Spleen (tissue), 11 donors: ENCODE measurements around the gene SLC40A1. TPM values are rescaled to one million over a fixed set of nuclear protein-coding genes. Genes with fewer than 3 reads are reported as not detected.
A peak's percentile ranks its signal among the peaks of the same experiment; 100 is the strongest.

Experiments used
- DNase-seq: peaks from one replicate; pipeline ENCODE4 v3.0.0-alpha.2; 2020
- H3K27ac ChIP-seq, 8 donors: fragments of 200-600 bp; sonication (generic) in 7 of 8; 1 replicate in 4 of 8; 2 replicates in 4 of 8; pipeline versions ENCODE4 v1.5.0 to v1.8.0; 2016 to 2021; ENCODE audit warnings: inconsistent platforms in 4 of 8, mild to moderate bottlenecking in 4 of 8, moderate library complexity in 1 of 8
- H3K27me3 ChIP-seq, 7 donors: fragments of 200-600 bp; sonication (generic) in 6 of 7; replicated peaks in 1 of 7; 1 replicate in 4 of 7; 2 replicates in 3 of 7; pipeline versions ENCODE4 v1.5.0 to v1.8.0; 2016 to 2021; ENCODE audit warnings: inconsistent platforms in 3 of 7, mild to moderate bottlenecking in 1 of 7
- H3K36me3 ChIP-seq, 6 donors: fragments of 200-600 bp; sonication (generic) in 5 of 6; 1 replicate in 4 of 6; 2 replicates in 2 of 6; pipeline versions ENCODE4 v1.5.0 to v1.8.0; 2016 to 2021; ENCODE audit warnings: inconsistent platforms in 2 of 6
- H3K4me1 ChIP-seq, 6 donors: fragments of 200-600 bp; sonication (generic) in 5 of 6; 1 replicate in 3 of 6; 2 replicates in 3 of 6; pipeline versions ENCODE4 v1.5.0 to v1.8.0; 2016 to 2021; ENCODE audit warnings: inconsistent platforms in 3 of 6
- H3K4me3 ChIP-seq, 8 donors: fragments of 200-600 bp; sonication (generic) in 7 of 8; 1 replicate in 4 of 8; 2 replicates in 4 of 8; pipeline versions ENCODE4 v1.5.0 to v1.8.0; 2016 to 2021; ENCODE audit warnings: inconsistent platforms in 4 of 8, mild to moderate bottlenecking in 4 of 8, moderate library complexity in 2 of 8
- H3K9me3 ChIP-seq, 8 donors: fragments of 200-600 bp; sonication (generic) in 7 of 8; 1 replicate in 4 of 8; 2 replicates in 4 of 8; pipeline versions ENCODE4 v1.5.0 to v1.8.0; 2016 to 2021; ENCODE audit warnings: inconsistent platforms in 4 of 8
- CTCF ChIP-seq, 11 experiments: fragments of 200-600 bp in 7 of 11; fragments of 450-650 bp in 4 of 11; sonication (generic) in 4 of 11; IDR thresholded peaks in 8 of 11; conservative IDR thresholded peaks in 3 of 11; 1 replicate in 7 of 11; 2 replicates in 4 of 11; pipeline versions ENCODE4 v1.4.0 to v1.8.0; 2016 to 2021; ENCODE audit warnings: antibody characterized with exemption in 11 of 11, inconsistent platforms in 4 of 11, mild to moderate bottlenecking in 1 of 11
- POLR2A ChIP-seq, 3 donors: fragments of 450-650 bp; IDR thresholded peaks; one replicate each; pipeline ENCODE4 v1.5.1; 2017; ENCODE audit warnings: antibody characterized with exemption in 3 of 3, mild to moderate bottlenecking in 1 of 3
- POLR2AphosphoS5 ChIP-seq, 3 donors: sonication (generic); formaldehyde crosslinking; IDR thresholded peaks; one replicate each; pipeline ENCODE4 v1.5.1; 2017; ENCODE audit warnings: antibody characterized with exemption in 3 of 3
- WGBS, 5 donors: extraction: QIAGEN DNeasy Blood & Tissue Kit in 3 of 5; methylation state at CpG; one replicate each; pipeline versions ENCODE4 v1.1.5 to v1.1.7; 2013 to 2018; 5-methylcytosine and 5-hydroxymethylcytosine counted together
- intact Hi-C: fragments of 100-400 bp; cut with DNase I; formaldehyde crosslinking; loops from one replicate; pipeline ENCODE4 v1.15.0; 2023; ENCODE audit warnings: low total_unique reads
- polyA plus RNA-seq, 3 donors: library from polyadenylated mRNA; stranded (reverse); fragments of 200-250 nt; gene quantifications; one replicate each; pipeline ENCODE4 v1.2.1, GENCODE V29; 2013
- total RNA-seq, 7 donors: library from RNA; depleted of rRNA in 3 of 7; stranded (reverse); fragments of >200 nt in 3 of 7; fragmentation: NEBNext Ultra II Directional in 4 of 7; extraction: Animal tissue kit (Norgen Biotek cat#: 25700) in 4 of 7; gene quantifications; one replicate each; pipeline versions ENCODE4 v1.1.0 to v1.2.1, GENCODE V29; 2016 to 2021
- donor health status: healthy with polysubstance abuse.
- donor health status: DM: no; HTN: no; CAD: no; lungs with moderate emphysema.
- donor health status: DM: no; HTN: no; CAD: no.
- donor health status: Bipolar disorder and iron deficiency.
- donor health status: healthy.
- donor health status: DM: no; HTN: no; CAD: no.
- donor health status: DM: yes; HTN: yes; CAD: no.

The SLC40A1 gene
- total and polyA plus RNA-seq, 10 donors, result 55.7 to 843 (median 455) TPM

DNA sequence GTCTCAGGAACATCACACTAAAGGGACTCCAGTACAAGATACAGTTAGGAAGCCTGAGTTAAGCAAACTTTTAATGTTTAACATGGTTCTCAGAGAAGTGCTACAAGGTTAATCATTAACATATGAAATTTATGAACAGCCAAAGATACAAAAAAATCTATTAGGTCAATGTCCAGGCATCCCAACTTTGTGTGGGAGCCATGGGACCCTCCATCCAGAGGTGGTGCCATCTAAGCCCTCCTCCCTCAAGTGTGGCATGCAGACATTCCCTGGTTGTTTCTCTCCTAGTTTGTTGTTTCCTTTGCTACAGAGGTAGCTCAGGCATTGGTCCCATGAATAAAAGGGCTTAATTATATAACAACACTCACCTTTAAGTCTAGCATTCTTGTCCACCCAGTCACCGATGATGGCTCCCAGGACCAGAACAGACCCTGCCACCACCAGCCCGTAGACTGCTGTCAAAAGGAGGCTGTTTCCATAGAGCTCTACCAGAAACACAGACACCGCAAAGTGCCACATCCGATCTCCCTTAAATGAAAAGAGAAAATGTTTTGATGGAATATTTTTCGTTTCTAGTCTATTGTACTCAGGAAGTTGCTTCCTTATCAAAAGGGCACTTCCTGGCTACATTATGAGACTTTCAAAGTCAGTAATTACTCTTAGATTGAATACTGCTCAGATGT, 5.7 kb downstream of the SLC40A1 start:
- Histone ChIP-seq H3K4me1 (peaks cover 5 to 97% (median 57%) of the 10 kb centered on the region in 6 donors), H3K4me3 (peak overlapping the region in 5 of 8 donors; percentile 18 to 84 (median 59)), H3K9me3 (no peaks in the 10 kb centered on the region), H3K27ac (peak overlapping the region in 7 of 8 donors; percentile 75 to 96 (median 92)), H3K27me3 (peaks cover 0 to 4% (median 0%) of the 10 kb centered on the region in 7 donors), H3K36me3 (peaks cover 0 to 66% (median 7%) of the 10 kb centered on the region in 6 donors)
- whole genome bisulfite sequencing, 5 donors, result 47 to 64% (median 59%) methylated on average over 5 of the region's 5 CpGs
- no peak for DNase-seq
- TF ChIP-seq POLR2A (IDR thresholded peaks at IDR 0.05) (no peak), POLR2AphosphoS5 (IDR thresholded peaks at IDR 0.05) (no peak), CTCF (IDR thresholded peaks at IDR 0.05 in 8 of 11, conservative IDR thresholded peaks at IDR 0.05 in 3 of 11) (no peak)
- intact Hi-C loops, result loop anchor here (10.0 kb wide), 1 partner anchor 50 kb away; no protein-coding TSS in a partner anchor

DNA sequence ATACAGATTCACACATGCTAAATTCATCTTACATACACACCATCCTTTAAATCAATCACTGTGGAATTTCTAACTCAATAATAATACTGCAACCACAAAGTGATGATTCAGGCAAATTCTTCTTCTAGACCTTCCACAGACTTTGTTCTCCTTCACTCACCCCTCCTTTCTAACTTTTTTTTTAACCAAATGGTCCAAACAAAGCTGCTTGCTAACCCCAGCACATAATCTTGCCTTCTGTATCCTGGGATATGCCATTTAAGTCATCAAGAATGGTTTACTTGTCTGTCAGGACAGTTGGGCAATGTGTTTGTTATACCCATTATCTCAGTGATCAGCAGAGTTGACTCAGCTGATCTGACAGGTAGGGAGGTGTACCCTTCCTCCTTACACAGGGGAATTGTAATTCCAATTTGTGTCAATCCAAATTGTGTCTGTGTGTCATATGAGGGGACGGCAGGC, 10.0 kb downstream of the SLC40A1 start:
- no peaks in the 10 kb centered on the region for H3K9me3 ChIP-seq
- H3K4me3 ChIP-seq, result peak overlapping the region in 1 of 8 donors; percentile 0
- intact Hi-C loops, result loop anchor here (10.0 kb wide), 1 partner anchor 54 kb away; no protein-coding TSS in a partner anchor
- peaks cover 4 to 100% (median 63%) of the 10 kb centered on the region in 6 donors for H3K4me1 ChIP-seq
- H3K27ac ChIP-seq, result peak overlapping the region in 7 of 8 donors; percentile 6 to 96 (median 74)
- WGBS, 5 donors, result 83 to 92% (median 89%) methylated on average over 1 of the region's 1 CpG
- TF ChIP-seq POLR2AphosphoS5 (IDR thresholded peaks at IDR 0.05) (no peak), POLR2A (IDR thresholded peaks at IDR 0.05) (no peak), CTCF (IDR thresholded peaks at IDR 0.05 in 8 of 11, conservative IDR thresholded peaks at IDR 0.05 in 3 of 11) (no peak)
- H3K27me3 ChIP-seq, result no peaks in the 10 kb centered on the region
- no peak for DNase-seq
- peaks cover 0 to 94% (median 16%) of the 10 kb centered on the region in 6 donors for H3K36me3 ChIP-seq

GRCh38 chr2:189569295-189569910, 11.2 kb downstream of the SLC40A1 start:
- Histone ChIP-seq H3K36me3 (peaks cover 0 to 96% (median 22%) of the 10 kb centered on the region in 6 donors), H3K27ac (peak overlapping the region; percentile 36 to 96 (median 74)), H3K27me3 (no peaks in the 10 kb centered on the region), H3K4me1 (peaks cover 4 to 91% (median 56%) of the 10 kb centered on the region in 6 donors), H3K9me3 (no peaks in the 10 kb centered on the region), H3K4me3 (peak overlapping the region in 1 of 8 donors; percentile 20)
- DNase-seq, result no peak
- 12 to 31% (median 16%) methylated on average over 1 of the region's 1 CpG for WGBS, 5 donors
- intact Hi-C loops, result no loop called here
- TF ChIP-seq CTCF (IDR thresholded peaks at IDR 0.05 in 8 of 11, conservative IDR thresholded peaks at IDR 0.05 in 3 of 11), result peak in 2 of 11 experiments; percentile 20 to 35
- no peak for TF ChIP-seq POLR2AphosphoS5 (IDR thresholded peaks at IDR 0.05)

DNA sequence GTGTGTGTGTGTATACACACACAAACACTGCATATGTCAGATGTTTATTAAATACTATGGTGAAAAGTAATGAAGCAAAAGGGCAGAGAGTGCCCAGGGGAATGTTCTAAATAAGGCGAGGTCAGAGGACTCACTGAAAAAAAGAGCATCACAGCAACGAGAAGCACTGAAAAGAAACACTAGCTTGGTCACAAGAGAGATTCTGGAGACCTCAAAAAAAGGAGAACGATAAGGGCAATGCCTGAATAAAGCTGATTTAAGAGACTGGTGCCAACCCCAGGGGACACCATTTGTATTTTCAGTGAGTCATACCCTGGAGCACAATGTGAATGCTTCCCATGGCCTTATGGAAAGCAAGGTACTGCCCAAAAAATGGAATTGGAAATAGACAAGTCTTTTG, 14.5 kb downstream of the SLC40A1 start:
- peaks cover 6 to 87% (median 52%) of the 10 kb centered on the region in 6 donors for H3K4me1 ChIP-seq
- no peaks in the 10 kb centered on the region for H3K27me3 ChIP-seq
- TF ChIP-seq POLR2AphosphoS5 (IDR thresholded peaks at IDR 0.05) (peak in 1 of 3 donors; percentile 7), CTCF (IDR thresholded peaks at IDR 0.05 in 8 of 11, conservative IDR thresholded peaks at IDR 0.05 in 3 of 11) (no peak), POLR2A (IDR thresholded peaks at IDR 0.05) (no peak)
- 40 to 72% (median 69%) methylated on average over 3 of the region's 3 CpGs for WGBS, 5 donors
- H3K9me3 ChIP-seq, result no peaks in the 10 kb centered on the region
- peak overlapping the region in 6 of 8 donors; percentile 40 to 96 (median 76) for H3K27ac ChIP-seq
- H3K36me3 ChIP-seq, result peaks cover 0 to 96% (median 27%) of the 10 kb centered on the region in 6 donors
- H3K4me3 ChIP-seq, result no peak overlapping the region
- intact Hi-C loops, result no loop called here
- no peak for DNase-seq
